HG03103 (cell line): ENCODE data around the gene MRNIP.

ENCODE experiments used
- ATAC-seq: cut with Tn5 transposase; IDR thresholded peaks from one replicate; pipeline ENCODE4 v1.9.1; 2021; ENCODE audit warnings: low read depth; ENCODE audit not compliant: unreplicated experiment

The MRNIP gene

GRCh38 chr5:179858586-179859427 lies at the start of gene MRNIP:
Gene MRNIP (minus strand): TSS chr5:179858817. CDS start chr5:179858796, 21 bp downstream.
- peak; percentile 95 for ATAC-seq

DNA sequence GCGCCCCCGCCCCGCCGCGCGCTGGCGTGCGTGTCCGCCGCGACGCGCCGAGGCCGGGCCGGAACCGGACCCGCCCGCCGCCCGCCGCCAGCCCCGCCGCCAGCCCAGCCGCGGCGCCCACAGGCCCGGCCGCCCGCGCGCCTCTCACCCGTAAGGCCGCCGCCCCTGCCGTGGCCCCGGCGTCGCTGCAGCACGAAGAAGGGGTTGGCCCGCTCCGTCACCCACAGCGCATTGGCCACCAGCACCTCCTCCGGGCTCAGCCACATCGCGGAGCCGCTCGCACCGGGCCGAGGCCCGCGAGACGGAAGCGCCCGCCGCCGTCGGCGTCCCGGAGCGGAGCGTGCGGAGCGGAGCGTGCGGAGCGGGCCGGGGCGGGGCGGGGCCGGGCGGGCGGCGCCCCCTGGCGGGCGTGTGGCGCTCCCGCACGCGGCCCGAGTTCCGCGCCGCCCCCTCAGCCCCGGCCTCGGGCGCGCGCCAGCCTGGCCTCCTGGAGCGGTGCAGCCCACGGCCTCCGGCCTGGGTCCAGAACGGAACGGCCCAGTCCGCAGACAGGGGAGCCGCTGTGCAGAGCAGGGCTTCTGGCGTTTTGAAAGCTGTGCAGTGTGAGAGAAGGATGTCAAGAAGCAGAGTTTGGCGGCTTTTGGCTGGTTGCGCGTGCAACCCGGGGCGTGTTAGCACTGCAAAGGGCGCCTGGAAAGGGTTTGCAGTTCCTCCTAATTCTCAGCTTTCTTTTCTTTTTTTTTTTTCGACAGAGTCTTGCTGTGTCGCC lies 49.1 kb upstream of the MRNIP start, which contains the start of gene TBC1D9B:
Gene TBC1D9B, minus strand, starts transcription at position 342 of the 769 bp plus-strand sequence. Its CDS starts 76 bp downstream, at position 266.
- ATAC-seq, result peak; percentile 88

GRCh38 chr5:179906795-179907555 lies 48.4 kb upstream of the MRNIP start:
- ATAC-seq, result no peak

DNA sequence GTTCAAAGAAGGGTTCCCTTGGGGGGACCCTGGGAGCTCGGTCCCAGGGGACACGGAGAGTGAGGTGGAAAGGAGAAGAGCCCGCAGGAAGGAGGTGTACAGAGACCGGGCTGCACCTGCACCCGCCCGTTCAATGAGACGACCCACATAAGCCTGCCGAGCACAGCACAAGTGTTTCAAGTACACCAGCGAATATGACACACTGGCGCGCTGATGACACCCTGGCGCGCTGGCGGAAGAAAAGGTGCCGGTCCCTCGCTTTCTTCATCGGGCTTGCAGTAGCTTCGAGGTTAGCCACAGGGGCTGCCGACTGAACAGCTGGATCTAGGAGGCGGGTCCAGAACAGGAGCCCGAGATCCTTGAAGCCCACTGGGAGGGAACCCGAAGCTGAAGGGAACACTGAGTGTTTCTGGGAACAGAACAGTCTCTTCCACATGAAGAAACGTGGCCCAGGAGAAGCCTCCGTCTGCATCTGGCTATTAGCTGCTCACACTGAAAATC lies 47.7 kb upstream of the MRNIP start:
- ATAC-seq, result no peak

DNA sequence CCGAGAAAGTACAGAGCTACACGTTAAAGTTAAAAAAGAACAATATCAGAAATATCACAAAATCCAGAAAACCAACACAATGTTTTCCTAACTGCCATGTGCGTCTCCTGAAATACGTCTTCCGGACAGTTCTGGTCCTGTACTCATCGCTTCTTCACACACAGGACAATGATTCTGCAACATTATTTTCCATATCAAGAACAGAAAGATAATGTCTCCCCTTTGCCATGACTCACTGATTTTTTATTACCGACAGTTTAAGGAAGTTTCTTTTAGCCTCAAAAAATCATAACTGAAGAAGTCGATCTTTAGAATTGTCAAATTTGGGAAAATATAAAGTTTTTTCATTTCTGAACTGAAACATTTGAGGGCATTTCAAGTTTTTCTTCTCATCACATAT lies 46.5 kb upstream of the MRNIP start:
- ATAC-seq, result no peak

DNA sequence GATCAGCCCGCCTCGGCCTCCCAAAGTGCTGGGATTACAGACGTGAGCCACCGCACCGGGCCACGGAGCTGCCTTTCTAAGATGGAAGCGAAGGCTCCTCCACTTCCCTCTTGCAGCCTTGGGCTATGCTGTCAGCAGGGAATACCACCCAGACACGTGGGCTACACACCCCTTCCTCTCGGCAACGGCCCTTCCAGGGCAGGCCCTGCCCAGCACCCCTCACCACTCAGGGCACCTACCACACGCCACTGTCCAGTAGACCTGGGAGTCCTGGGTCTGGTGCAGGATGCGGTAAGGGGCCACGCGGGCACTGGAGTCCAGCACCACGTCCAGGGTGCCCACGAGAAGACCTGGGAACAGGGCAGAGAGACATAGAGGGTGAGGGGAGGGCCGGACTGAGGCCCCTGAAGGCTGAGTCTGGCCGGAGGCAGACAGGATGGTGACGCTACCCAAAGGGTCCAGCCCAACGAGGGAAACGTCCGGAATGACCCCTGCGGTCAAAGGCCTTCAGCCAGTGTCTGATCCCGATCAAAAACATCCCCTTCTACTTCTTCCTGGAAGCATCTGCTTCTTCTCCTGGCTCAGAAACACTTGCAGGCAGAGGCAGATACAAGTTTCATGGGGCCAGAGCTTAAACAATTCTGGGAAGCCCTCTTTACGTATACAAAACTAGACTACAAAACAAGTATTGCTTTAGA lies 46.0 kb upstream of the MRNIP start:
- no peak for ATAC-seq

DNA sequence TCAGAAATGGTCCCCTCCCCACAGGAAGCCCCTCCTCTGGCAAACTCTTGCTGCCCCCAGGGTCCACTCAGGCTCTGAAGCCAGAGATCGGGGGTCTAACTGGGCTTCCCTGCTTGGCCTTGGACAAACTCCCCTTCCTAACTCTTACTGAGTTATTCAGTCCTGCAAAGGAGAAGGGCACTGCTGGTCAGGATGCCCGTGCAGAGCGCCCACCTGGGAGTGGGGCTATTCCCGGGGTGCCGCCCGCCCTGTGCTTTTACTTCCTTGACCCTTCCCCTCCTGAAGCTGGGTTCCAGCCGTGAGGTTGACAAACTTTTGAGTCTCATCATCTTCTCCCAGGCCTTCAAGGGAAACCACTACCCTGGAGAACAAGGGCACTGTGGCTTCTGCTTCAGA lies 44.1 kb upstream of the MRNIP start:
- no peak for ATAC-seq

GRCh38 chr5:179901915-179902762 lies 43.5 kb upstream of the MRNIP start:
- ATAC-seq, result no peak

DNA sequence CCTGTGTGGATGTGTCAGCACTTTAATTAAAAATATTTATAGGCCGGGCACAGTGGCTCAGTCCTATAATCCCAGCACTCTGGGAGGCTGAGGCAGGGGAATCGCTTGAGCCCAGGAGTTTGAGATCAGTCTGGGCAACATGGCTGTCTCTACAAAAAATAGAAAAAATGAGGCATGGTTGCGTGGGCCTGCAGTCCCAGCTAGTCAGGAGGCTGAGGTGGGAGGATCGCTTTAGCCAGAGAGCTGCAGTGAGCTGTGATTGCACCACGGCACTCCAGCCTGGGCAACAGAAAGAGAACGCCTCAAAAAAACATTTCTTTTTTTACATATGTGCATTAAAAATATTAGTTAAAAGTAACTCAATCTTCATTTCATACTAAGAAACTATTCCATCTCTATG lies 42.8 kb upstream of the MRNIP start:
- no peak for ATAC-seq

DNA sequence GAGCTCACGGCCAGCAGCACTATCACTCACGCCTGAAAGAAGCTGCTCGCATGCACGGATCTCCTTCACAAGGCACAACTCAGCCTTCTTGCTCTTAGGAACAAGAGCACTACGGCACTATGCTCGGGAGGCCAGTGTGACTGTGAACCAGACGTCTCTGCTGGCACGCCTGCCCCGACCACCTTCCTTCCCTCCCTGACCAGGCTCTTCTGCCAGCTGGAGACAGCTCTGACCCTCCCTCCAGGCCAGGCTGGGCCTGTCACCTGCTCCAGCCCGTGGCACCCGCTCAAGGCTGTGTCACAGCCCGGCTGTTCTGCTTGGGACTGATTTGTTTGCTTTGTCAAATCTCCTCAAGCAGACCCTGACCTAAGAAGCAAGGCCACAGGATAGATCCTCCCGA lies 42.1 kb upstream of the MRNIP start:
- no peak for ATAC-seq

DNA sequence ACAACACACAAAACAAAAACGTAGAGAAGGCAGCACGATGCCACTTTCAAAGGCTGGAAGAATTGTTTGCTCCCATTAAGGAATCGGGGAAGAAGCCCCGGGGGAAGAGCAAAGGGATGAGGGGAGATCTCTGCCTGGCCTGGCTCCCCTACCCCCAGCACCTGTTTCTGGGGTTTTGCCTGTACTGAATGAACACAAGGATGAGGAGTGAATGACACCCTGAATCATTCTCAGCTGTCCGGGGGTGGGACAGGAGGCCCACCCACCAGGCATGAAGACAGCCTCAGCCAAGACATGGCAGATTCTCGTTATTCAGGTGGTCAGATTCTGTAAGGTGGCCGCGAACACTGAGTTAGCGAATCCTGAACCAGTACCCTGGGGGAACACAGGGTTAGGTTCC lies 41.6 kb upstream of the MRNIP start:
- ATAC-seq, result no peak

GRCh38 chr5:179895861-179896260 lies 37.2 kb upstream of the MRNIP start:
- ATAC-seq, result no peak

GRCh38 chr5:179893958-179894895 lies 35.6 kb upstream of the MRNIP start:
- no peak for ATAC-seq

DNA sequence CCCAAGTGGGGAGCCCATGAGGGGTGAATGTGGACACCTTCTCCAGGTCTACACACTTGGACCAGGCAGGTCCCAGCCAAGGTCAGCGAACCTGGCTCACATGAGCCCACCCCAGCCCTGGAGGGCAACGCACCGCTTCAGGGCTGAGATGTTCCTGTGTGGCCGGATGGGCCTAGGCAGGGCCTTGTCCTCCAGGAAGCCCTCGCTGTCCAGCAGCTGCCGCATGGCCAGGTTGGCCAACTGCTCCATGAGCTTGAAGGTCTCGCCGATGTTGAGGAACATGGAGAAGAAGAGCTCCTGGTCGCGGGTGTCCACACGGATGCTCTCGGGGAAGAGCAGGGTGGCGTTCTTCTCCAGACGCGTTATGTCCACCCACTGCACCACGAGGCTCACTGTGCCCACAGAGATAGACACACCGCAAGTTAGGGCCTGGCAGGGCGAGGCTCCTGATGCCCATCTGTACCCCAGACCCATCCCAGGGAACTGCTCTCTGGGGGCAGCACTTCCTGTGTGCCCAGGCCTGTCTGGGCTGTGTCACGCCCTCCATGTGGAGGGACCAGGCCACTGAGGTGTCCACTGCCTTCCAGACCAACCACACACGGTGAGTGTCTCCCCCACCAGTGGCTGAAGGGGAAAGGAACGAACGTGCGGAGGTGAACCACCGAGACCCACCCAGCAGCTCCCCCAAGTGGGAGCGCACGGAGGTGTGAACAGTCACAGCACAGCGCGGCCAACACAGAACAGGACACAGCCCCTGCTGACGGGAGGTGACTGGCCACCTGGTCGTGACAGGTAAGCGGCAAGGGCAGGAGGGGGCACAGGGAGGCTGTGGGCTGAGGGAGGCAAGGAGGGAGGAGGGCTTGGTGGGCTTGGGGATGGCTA lies 34.7 kb upstream of the MRNIP start:
- ATAC-seq, result no peak

GRCh38 chr5:179892255-179892654 lies 33.6 kb upstream of the MRNIP start:
- ATAC-seq, result no peak

GRCh38 chr5:179890751-179891682 lies 32.4 kb upstream of the MRNIP start:
- no peak for ATAC-seq
